Measurements from ENCODE around the gene GCLC.

DNA sequence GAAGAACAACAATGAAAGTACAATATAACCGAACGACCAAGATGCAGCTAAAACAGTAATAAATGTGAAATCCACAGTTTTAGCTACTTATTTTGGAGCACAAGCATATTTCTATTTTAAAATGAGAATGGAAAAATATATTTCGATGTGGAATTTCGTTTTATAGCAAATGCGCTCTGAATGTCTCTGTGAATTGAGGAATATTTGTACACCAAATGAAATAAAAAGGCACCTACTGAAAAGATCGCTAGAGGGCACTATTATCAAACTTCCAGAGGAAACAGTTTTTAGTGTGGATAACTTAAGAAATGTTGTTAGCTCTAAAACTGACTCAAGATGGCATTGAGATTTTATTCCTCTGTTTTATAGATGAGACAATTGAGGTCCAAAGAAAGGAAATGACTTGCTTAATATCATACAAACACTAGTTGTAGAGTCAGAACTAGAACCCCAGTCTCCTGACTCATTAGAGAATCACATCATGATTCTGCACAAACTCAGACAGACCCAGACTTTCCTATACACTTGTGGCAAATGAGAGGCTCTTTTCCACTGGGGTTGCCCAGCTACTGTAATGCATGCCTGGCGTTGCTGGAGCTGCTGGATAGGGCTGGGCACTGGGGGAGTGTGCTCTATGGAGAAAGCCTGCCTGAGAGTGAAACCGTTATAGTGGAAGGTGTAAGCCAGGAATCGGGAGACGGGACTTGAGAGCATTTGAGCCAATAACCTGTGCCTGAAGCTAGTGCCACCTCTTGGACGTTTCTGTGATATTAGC, 51.9 kb downstream of the GCLC start:
- TF ChIP-seq POLR2AphosphoS5 (IDR thresholded peaks at IDR 0.05; ENCODE audit: borderline replicate concordance, low read depth, low read length) = no peak
- no peak for TF ChIP-seq FOXP2 (optimal IDR thresholded peaks at IDR 0.05; ENCODE audit: control extremely low read depth, extremely low read length, insufficient read depth)
- no peak for TF ChIP-seq EZH2 (IDR thresholded peaks at IDR 0.05)

Data from SK-N-MC (cell line).